Activated T-cell treated with anti-CD3 and anti-CD28 coated beads, Interleukin-2, amount 50 U/mL, for 24 hours (primary cell): ENCODE data around the gene LPAR5.

Experiments used
- DNase-seq: peaks from one replicate; pipeline ENCODE4 v3.0.0-alpha.2; 2020
- H3K27ac Mint-ChIP-seq: 2 replicates; pipeline ENCODE4 v1.8.0; 2020; ENCODE audit warnings: mild to moderate bottlenecking, mixed read lengths
- H3K27me3 Mint-ChIP-seq: 2 replicates; pipeline ENCODE4 v1.8.0; 2020; ENCODE audit warnings: mixed read lengths
- H3K36me3 Mint-ChIP-seq: 2 replicates; pipeline ENCODE4 v1.8.0; 2020; ENCODE audit warnings: low read depth, mixed read lengths
- H3K4me1 Mint-ChIP-seq: 2 replicates; pipeline ENCODE4 v1.8.0; 2020; ENCODE audit warnings: low read depth, mixed read lengths
- H3K4me3 Mint-ChIP-seq: 2 replicates; pipeline ENCODE4 v1.8.0; 2020; ENCODE audit warnings: mild to moderate bottlenecking, moderate library complexity, mixed read lengths
- H3K9me3 Mint-ChIP-seq: 2 replicates; pipeline ENCODE4 v1.8.0; 2020; ENCODE audit warnings: mixed read lengths

The LPAR5 gene

DNA sequence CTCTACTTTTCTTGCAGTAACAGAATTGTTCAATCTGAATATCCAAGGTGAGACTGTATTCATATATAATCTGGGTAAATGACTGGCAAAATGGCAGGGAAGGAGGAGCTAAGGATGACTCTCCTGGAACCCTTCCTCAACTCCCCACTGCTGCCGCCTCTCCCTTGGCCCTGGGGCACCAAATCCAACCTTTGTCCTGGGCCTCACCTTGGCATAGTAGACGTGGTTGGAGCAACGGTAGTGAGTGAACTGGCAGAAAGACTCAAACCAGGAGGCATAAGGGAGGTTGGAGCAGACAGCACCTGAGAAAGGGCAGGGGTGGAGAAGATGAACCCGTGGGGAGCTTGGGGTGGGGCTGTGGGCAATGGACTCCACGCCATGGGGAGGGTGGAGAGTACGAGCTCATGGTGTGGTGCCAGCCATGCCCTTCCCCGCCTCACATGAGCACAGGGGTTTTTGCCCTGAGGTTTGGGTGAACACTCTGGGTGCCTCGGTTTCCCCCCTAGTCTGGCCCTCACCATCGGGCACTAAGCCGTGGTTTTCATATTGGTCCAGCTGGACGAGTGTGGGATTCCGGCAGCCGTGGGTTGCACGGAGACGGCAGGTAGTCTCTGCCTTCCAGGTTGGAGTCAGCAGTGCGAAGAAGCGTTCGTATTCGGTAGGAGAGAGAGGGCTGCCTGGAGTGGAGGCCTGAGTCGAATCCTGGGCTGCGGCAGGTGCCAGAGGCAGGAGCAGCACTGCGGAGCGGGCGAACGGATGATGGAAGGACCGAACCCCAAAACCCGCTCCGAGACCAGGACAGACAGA, 10.7 kb upstream of the LPAR5 start:
- DNase-seq, result no peak
- H3K27ac Mint-ChIP-seq, result peak overlapping the region; percentile 76
- no peaks in the 10 kb centered on the region for H3K27me3 Mint-ChIP-seq
- H3K4me3 Mint-ChIP-seq, result peak overlapping the region; percentile 66
- H3K36me3 Mint-ChIP-seq, result peaks cover 35% of the 10 kb centered on the region
- peaks cover 14% of the 10 kb centered on the region for H3K9me3 Mint-ChIP-seq
- peaks cover 10% of the 10 kb centered on the region for H3K4me1 Mint-ChIP-seq

DNA sequence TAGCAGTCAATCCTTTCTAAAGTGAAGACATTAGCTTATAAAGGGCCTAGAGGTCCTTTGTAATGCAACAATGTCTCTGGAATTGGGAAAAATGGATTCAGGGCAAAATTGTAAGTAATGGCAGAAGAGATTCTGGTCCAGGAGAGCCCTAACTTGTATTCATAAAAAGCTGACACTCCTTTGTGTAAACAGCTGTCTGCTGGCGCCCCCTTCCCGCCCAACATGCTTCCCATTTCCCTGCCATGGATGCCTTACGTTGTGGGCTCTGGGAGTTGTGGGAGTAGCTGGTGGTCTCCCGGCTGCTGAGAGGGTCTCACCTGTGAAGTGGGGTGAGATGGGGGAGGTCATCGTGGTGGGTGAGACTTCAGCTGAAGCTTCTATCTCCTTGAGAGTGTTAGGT, 9.1 kb upstream of the LPAR5 start:
- H3K27ac Mint-ChIP-seq, result no peak overlapping the region
- no peaks in the 10 kb centered on the region for H3K27me3 Mint-ChIP-seq
- H3K36me3 Mint-ChIP-seq, result peaks cover 20% of the 10 kb centered on the region
- DNase-seq, result no peak
- H3K4me1 Mint-ChIP-seq, result peaks cover 10% of the 10 kb centered on the region
- H3K9me3 Mint-ChIP-seq, result peaks cover 14% of the 10 kb centered on the region
- no peak overlapping the region for H3K4me3 Mint-ChIP-seq

DNA sequence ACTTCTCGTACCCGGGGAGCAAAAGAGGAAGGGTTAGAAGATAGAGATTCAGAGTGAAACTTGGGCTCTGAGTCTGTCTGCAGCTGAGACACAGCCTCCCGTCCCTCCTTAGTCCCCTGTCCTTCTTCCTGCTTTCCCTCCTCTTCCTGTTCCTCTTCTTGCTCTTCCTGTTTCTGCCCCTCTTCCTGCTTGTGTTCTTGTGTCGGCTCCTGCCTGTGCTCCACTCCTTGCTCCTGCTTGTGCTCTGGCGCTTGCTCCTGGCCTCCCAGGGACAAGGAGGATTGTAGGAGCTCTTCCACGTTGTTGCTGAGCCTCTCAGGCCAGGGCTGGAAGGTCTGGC, 8.5 kb upstream of the LPAR5 start:
- Mint-ChIP-seq H3K9me3 (peaks cover 14% of the 10 kb centered on the region), H3K27me3 (no peaks in the 10 kb centered on the region), H3K4me1 (peaks cover 10% of the 10 kb centered on the region), H3K4me3 (no peak overlapping the region), H3K27ac (no peak overlapping the region), H3K36me3 (peaks cover 20% of the 10 kb centered on the region)
- no peak for DNase-seq

DNA sequence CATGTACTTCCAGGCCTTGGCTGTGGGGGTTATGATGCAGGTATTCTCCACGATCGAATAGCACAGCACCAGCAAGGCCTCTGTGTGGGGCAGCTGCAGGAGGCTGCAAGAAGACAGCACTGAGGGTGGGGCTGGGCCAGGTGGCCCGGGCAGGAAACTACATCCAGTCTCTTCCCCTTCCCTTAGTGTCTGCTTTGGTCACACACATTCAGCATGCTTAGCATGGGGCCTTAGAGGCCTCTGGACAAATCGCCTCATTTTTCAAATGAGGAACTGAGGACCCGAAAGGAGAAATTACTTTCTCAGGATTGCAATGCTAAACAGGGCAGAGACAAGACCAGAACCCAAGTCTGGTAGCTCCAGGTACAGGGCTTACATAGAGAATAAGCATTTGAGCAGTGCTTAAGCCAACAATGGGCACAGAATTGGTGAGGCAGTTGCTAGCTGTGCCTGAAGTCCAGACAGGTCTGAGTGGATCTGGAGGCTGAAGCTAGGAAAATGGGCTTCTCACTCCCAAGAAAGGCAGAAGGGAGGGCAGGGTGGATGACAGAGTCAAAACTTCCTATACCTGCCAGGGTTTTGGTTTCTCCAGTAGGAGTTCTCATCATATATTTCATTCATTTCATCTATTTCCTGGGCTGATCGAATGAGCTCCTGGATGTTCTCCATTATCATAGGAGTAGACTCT, 8.0 kb upstream of the LPAR5 start:
- no peak for DNase-seq
- Mint-ChIP-seq H3K4me1 (peaks cover 10% of the 10 kb centered on the region), H3K27me3 (no peaks in the 10 kb centered on the region), H3K4me3 (no peak overlapping the region), H3K27ac (no peak overlapping the region), H3K9me3 (peaks cover 14% of the 10 kb centered on the region), H3K36me3 (peaks cover 20% of the 10 kb centered on the region)

DNA sequence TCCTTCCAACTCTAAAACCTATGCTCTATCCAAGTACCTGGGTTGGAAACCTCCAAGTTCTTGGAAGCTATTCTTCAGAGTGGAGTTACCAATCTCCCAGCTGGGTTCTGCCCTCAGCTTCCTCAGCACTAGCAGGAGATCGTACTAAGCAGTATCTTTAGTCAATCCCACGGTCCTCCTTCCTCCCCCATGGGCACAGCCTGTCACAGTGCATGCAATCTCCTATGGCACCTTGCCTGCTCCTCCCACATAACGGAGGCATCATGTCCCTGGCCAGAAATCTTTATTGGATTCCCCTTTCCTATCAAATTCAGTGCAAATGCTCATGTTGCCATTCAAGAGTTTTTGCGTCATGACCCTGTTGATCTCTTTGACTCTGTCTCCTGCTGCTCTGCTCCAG, 5.4 kb upstream of the LPAR5 start:
- Mint-ChIP-seq H3K4me1 (peaks cover 5% of the 10 kb centered on the region), H3K4me3 (no peak overlapping the region)

DNA sequence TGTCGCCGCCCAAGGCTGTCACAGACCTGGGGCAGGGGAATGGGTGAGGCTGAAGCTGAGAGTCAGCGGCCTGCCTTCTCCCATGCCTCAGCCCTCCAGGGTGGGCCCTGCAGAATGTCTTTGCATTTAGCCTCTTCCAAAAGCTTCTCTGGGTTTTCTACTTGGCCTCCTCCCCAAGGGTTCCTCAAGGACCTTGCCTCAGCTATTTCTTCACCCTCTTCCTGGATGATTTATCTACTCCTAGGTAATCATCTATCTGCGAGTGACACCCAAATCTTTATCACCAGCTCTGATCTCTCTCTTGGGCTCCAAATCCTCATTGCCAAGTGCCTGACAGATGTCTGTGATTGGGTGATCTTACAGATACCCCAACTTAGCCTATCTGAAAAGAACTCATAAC, 4.7 kb upstream of the LPAR5 start:
- Mint-ChIP-seq H3K36me3 (peaks cover 3% of the 10 kb centered on the region), H3K4me3 (no peak overlapping the region), H3K27me3 (no peaks in the 10 kb centered on the region), H3K4me1 (peaks cover 11% of the 10 kb centered on the region), H3K27ac (peak overlapping the region; percentile 0), H3K9me3 (peaks cover 14% of the 10 kb centered on the region)
- DNase-seq, result no peak

More for the DNA sequence above, 5.4 kb upstream of the LPAR5 start:
- Mint-ChIP-seq H3K27me3 (no peaks in the 10 kb centered on the region), H3K27ac (no peak overlapping the region), H3K9me3 (peaks cover 14% of the 10 kb centered on the region), H3K36me3 (peaks cover 4% of the 10 kb centered on the region)
- DNase-seq, result no peak

DNA sequence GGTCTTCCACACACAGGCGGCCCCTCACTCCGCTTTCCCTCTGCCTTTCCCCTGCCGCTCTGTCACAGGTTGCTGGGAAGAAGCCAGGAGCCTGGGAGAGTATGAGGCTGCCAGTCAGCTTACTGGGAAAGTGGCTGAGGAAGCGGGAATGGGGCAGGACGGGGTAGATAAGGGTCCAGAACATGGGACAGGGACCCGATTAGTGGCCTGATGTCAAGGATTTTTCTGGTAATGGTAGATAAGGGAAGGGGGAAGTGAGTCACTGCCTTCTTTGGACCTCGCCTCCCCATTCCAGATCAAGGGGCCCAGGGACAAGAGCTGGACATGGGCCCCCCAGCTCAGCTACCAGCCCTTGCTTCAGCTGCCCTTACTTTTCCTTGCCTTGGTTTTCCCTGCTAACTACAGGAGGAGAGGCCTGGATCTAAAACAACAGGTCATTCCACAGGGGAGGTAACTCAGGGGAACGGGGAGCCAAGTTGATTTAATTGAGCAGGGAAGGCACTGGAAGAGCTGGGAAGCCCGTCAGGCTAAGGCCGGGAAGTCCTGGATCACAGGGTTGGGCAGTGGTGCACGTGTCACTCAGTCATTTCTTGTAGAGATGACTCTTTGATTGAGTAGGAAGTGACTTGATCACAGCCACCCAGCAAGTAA, 3.5 kb upstream of the LPAR5 start:
- H3K4me1 Mint-ChIP-seq, result peaks cover 24% of the 10 kb centered on the region

DNA sequence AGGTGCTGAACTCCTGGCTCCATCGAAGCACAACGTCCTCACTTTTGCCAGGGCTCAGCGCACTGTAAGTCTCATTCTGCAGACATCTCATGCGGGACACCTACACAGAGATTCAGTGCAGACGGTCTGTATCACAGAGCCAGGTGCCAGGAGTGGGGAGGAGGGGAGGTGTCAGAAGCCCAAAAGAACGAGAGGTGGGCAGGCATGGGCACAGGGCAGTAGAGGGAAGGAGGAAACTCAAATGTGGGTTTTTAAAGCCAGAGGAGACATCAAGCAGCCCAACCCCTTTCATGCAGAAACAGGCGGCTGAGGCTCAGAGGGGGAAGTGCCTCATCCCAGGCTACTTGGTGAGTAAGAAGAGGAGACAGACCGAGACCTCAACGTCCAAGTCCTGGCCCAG, 2.5 kb upstream of the LPAR5 start:
- Mint-ChIP-seq H3K4me3 (no peak overlapping the region), H3K27ac (no peak overlapping the region), H3K36me3 (peaks cover 3% of the 10 kb centered on the region), H3K27me3 (no peaks in the 10 kb centered on the region), H3K4me1 (peaks cover 28% of the 10 kb centered on the region), H3K9me3 (peaks cover 4% of the 10 kb centered on the region)
- no peak for DNase-seq

More for the DNA sequence above, 3.5 kb upstream of the LPAR5 start:
- Mint-ChIP-seq H3K4me3 (no peak overlapping the region), H3K36me3 (peaks cover 3% of the 10 kb centered on the region), H3K27me3 (no peaks in the 10 kb centered on the region), H3K9me3 (peaks cover 9% of the 10 kb centered on the region), H3K27ac (no peak overlapping the region)
- no peak for DNase-seq

DNA sequence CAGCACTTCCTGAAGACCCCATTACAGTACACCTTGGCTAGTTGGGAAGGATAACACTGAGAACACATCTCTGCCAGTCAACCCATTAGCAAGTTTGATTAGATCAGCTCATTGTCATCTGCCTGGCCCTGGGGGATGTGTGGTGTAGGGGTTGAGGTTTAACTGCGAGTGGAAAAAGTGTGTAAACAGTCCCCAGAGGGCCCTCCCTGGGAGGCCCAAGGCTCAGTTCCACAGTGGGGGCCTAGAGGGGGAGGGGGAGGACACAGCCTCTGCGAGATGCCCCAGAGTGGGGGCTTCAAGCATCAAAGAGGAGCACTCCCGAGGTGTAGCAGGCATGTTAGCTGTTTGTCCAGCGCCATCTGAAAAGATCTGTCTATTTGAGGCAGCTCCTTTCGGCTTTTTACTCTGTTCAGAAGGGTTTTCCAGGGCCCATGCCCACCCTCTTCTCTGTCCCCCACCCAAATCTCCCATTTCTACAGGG, 344 bp downstream of the LPAR5 start:
- peak; percentile 71 for DNase-seq
- Mint-ChIP-seq H3K4me1 (peaks cover 56% of the 10 kb centered on the region), H3K9me3 (no peaks in the 10 kb centered on the region), H3K36me3 (no peaks in the 10 kb centered on the region), H3K4me3 (peak overlapping the region; percentile 72), H3K27ac (peak overlapping the region; percentile 89), H3K27me3 (no peaks in the 10 kb centered on the region)

DNA sequence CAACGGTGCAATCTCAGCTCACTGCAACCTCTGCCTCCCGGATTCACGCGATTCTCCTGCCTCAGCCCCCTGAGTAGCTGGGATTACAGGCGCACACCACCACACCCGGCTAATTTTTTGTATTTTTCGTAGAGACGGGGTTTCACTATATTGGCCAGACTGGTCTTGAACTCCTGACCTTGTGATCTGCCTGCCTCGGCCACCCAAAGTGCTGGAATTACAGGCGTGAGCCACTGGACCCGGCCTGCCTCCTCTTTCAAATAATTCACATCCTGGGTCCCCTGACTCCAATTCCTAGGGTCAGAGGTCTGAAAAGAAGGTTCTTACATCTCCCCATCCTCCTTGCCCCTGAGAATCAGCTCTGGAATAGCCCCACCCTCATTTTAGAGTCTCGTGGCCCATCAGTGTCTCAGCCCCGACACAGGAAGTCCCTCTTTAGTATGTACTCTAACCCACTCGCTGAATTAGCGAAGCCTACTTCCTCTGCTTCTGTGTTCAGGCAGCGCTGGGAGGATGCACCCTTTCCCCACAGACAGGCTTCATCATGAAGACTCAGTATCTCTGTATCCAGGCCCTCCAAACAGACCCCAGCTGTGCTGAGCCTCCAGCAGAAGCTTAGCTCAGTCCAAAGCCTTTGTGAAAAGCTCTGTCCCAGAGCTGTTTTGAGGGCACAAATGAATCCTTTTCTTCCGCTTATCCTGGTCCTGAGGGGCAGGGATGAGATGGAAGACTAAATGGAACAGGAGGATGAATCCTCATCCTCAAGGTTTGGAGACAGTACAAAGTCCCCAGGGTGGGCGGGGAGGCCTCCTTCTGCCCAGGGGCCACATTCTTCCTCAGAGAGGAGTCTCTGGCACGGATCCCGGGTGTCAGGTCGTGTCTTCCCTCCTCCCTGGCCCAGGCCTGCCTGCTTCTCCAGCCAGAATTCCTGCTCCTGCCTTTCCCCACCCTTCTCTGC, 3.5 kb downstream of the LPAR5 start:
- Mint-ChIP-seq H3K27ac (peak overlapping the region; percentile 98), H3K27me3 (no peaks in the 10 kb centered on the region), H3K36me3 (no peaks in the 10 kb centered on the region), H3K9me3 (no peaks in the 10 kb centered on the region), H3K4me3 (peak overlapping the region; percentile 77), H3K4me1 (peaks cover 65% of the 10 kb centered on the region)
- DNase-seq, result peak; percentile 71

DNA sequence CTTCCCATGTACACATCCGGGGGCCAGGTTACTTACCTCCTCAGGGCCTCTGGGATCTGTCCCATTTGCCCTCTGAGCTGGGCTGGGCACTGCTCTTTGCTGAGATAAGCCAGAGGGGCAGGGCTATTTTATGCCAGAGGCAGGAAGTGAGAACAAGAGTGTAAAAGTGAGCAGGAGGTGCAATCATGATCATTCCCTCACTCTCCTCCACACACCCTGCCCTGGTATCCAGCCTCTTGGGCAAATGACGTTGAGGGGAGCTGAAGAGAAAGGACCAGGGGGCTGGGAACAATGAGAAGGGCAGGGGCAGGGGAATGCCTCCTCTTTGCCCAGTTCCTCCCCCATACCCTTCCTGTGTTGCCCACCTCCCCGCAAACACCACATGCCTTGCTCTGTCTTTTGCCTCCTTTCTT, 4.2 kb downstream of the LPAR5 start:
- peak overlapping the region; percentile 77 for H3K4me3 Mint-ChIP-seq
- peak overlapping the region; percentile 98 for H3K27ac Mint-ChIP-seq
- no peaks in the 10 kb centered on the region for H3K9me3 Mint-ChIP-seq
- DNase-seq, result peak; percentile 59
- no peaks in the 10 kb centered on the region for H3K27me3 Mint-ChIP-seq
- peaks cover 72% of the 10 kb centered on the region for H3K4me1 Mint-ChIP-seq
- no peaks in the 10 kb centered on the region for H3K36me3 Mint-ChIP-seq

DNA sequence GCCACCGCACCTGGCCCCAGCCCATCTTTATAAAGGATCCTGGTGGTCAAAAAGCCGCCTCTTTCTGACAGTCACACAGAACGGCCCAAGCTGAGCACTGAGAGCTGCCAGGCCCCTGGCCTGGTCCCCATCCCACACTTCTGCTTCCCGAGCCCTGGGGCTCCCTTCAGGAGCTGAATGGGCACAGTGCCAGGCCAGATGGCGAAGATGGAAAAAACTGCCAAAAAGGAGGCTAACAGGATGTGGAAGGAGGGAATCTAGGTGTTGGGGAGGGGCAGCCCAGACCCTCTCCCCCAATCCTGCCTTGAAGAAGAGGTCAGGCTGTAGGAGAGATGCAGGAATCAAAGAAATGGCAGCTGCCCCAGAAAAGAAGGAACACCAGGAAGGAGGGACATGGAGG, 5.0 kb downstream of the LPAR5 start:
- H3K27ac Mint-ChIP-seq, result peak overlapping the region; percentile 98
- DNase-seq, result no peak
- H3K4me1 Mint-ChIP-seq, result peaks cover 67% of the 10 kb centered on the region
- H3K9me3 Mint-ChIP-seq, result no peaks in the 10 kb centered on the region
- H3K36me3 Mint-ChIP-seq, result no peaks in the 10 kb centered on the region
- no peaks in the 10 kb centered on the region for H3K27me3 Mint-ChIP-seq
- H3K4me3 Mint-ChIP-seq, result peak overlapping the region; percentile 77

DNA sequence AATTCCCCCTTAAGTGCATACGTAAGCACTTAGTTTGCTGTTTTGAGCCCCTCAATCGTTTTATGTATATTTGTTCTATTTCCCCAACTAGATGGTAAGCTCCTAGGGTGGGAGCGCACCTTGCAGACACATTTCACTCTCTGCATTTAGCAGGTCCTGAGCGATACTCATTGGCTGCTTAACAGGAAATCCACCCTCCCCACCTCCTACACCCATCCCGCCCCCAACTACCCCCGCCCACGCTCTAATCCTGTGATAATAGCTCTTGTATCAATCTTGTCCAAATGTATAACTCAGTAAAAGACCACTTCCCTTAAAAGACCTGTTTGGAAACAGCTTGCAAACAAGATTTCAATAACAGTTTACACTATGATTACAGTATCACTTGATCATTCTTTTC, 8.1 kb downstream of the LPAR5 start:
- H3K27ac Mint-ChIP-seq, result peak overlapping the region; percentile 83
- DNase-seq, result no peak

More for the DNA sequence above, 8.1 kb downstream of the LPAR5 start:
- no peaks in the 10 kb centered on the region for H3K9me3 Mint-ChIP-seq
- H3K27me3 Mint-ChIP-seq, result no peaks in the 10 kb centered on the region
- H3K4me1 Mint-ChIP-seq, result peaks cover 44% of the 10 kb centered on the region
- peak overlapping the region; percentile 72 for H3K4me3 Mint-ChIP-seq
- no peaks in the 10 kb centered on the region for H3K36me3 Mint-ChIP-seq
